Superior temporal gyrus (tissue), 1 donor: ENCODE measurements around the gene PTAFR.
"Not testable (repeated sequence)": the region's sequence is repeated elsewhere in the genome, so short reads cannot be mapped to it uniquely, and the experiment has no call there.

Experiments used
- DNase-seq: peaks from one replicate; pipeline ENCODE4 v3.0.0-alpha.2; 2016; ENCODE audit errors: extremely low spot score

Gene PTAFR

DNA sequence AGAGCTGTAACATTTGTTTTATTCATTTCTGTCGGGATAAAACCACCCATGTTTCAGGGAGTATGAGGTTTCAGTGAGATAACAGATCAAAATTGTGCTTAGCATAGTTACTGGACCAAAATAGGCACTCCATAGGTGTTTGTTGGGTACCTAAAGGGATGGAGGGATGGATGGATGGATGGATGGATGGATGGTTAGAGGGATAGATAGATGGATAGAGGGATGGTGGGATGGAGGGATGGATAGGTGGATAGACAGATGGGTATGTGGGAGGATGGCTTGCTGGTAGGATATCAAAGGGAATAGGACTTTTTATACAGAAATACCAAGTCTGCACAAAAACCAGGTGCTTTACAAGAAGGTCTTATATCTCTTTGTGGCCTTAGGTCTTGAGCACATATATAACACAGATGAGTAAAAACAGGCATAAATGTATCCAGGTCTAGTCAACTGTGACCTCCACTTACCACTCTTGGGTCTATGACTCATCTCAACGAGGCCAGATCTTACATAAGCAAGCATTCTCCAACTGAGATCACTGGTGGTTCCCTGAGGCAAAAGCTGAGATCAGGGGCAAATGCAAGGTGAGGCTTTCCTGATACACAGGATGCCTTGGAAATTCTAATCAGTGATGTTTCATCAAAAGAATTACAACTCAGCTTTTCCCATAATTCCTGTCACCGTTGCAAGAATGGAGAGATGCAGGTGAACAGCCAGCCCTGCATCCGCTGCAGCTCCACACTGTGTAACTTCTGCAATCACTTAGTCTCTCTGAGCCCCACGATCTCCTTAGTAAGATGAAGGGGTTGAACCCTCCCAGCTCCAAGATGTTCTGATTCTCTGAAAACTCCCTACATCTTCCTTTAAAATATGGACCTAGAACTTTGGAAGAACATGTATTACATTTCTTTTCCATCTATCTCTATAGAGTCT lies 32.0 kb downstream of the PTAFR start:
- no peak for DNase-seq

DNA sequence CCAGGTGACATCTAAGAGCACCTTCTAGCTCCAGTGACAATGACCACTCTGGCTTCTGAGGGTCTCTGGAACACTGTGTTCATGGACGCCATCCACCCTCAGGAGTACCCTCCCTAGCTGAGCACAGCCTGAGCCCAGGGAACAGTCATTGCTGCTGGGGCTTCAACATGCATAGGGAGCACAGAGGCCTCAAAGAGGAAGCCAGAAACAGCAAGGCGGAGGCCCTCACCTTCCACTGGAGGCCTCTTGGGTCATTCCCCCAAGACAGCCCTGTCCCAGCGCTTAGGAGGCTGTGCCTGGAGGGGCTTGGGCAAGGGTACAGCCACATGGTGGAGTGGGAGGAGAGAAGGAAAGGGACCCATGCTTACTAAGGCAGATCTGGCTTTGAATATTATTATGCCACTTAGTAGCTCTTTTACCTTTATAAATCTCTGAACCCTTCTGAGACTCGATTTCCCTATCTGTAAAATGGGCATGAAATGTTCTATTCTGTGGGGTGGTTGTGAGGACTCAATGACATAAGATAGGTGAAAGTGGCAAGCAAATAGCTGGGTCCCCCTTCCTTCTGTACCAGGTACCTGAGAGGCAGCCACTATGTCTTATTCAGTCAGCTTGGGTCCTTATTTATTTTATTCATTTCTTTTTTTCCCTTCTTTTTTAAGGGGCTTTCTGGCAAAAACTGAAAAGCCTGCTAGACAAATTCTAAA lies 32.8 kb downstream of the PTAFR start:
- DNase-seq, result no peak

DNA sequence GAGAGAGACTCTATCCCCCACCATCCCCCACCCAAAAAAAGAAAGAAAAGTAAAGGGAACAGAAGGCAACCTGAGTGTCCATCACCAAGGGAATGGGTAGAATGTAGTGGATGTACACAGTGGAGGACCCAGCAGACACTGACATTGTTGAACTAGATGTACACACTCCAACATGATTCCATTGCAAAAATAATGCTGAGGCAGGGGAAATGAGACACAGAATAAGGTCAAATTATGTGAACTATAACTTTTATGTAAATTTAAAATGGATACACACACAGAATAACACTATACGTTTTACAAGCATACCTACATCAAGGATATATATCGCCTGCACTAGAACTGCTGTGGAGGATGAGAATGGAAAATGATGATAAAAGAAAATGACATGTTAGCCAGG lies 34.8 kb downstream of the PTAFR start:
- no peak for DNase-seq

DNA sequence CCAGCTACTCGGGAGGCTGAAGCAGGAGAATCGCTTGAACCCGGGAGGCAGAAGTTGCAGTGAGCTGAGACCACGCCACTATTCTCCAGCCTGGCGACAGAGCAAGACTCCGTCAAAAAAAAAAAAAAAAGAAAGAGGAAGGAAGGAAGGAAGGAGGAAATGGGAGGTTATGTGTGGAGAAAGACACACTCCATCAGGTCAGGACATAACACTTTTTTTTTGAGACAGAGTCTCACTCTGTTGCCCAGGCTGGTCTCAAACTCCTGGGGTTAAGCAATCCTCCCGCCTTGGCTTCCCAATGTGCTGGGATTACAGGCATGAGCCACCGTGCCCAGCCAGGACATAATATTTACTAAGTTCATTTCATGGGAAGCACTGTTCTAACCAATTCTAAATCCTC lies 36.6 kb downstream of the PTAFR start:
- not testable (repeated sequence) for DNase-seq

DNA sequence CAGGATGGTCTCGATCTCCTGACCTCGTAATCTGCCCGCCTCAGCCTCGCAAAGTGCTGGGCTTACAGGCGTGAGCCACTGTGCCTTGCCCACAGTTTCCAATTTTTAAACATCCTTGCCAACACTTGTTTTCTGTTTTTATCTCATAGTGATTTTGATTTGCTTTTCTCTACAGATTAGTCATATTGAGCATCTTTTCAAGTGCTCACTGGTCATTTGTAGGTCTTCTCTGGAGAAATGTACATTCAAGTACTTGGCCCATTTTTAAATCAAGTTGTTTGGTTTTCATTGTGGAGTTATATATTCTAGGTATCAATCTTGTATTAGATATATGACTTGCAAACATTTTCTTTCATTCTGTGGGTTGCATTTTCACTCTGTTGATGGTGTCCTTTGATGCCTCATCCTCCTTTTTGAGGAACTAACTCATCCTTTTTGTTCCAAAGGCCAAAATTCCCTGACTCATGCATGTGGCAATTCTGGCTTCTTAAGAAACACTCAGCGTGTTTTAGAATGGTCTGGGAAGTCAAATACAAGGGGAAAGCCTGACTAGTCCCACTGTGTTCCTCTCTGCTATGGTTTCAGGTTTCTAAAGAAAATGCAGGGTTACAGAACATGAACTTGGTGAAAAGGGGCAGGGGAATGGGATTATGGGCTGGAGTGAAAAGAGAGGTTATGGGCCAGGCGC lies 37.3 kb downstream of the PTAFR start:
- no peak for DNase-seq

DNA sequence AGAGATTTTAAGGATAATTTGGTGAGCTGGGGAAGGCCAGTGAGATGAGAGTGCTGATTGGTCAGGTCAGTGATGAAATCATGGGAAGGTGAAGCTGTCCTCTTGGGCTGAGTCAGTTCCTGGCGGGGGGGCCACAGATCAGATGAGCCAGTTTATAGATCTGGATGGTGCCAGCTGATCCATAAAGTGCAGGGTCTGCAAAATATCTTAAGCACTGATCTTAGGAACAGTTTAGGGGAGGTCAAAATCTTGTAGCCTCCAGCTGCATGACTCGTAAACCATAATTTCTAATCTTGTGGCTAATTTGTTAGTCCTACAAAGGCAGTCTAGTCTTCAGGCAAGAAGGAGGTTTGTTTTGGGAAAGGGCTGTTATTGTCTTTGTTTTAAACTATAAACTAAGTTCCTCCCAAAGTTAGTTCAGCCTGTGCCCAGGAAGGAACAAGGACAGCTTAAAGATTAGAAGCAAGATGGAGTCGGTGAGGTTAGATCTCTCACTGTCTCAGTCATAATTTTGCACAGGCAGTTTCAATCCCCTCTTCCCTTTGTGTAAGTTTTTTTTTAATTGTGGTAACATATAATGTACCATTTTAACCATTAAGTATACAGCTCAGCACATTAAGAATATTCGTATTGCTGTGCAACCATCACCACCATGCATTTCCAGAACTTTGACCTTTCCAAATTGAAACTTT lies 39.4 kb downstream of the PTAFR start:
- DNase-seq, result no peak

DNA sequence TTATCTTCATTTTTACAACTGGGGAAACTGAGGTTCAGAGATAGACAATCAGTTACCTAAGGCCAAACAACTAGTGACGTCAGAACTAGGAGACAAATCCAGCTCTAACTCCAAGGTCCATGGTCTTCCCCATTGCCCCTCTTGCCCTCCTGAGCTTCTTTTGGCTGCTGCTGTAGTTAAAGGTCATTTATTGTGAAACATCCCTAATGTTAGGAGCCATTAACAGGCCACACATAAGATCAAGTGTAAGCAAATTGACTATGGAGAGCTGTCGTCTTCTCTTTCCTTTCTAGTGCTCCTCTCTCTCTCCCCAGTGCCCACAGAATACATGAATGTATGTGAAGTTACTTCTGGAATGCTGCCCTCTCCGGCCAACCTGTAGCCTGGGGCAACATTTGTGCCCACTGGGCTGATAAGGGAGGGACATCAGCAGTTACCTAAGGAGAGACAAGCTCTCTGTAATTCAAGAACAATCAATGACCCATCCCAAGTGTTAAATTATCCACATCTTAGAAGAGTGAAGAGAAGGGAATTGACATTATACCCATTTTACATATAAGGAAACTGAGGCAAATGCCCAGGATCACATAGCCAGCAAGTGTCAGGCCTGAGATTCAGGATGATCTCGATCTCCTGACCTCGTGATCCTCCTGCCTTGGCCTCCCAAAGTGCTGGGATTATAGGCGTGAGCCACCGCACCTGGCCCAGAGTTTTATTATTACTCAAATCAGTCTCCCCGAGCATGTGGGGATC lies 40.1 kb downstream of the PTAFR start:
- DNase-seq, result no peak

DNA sequence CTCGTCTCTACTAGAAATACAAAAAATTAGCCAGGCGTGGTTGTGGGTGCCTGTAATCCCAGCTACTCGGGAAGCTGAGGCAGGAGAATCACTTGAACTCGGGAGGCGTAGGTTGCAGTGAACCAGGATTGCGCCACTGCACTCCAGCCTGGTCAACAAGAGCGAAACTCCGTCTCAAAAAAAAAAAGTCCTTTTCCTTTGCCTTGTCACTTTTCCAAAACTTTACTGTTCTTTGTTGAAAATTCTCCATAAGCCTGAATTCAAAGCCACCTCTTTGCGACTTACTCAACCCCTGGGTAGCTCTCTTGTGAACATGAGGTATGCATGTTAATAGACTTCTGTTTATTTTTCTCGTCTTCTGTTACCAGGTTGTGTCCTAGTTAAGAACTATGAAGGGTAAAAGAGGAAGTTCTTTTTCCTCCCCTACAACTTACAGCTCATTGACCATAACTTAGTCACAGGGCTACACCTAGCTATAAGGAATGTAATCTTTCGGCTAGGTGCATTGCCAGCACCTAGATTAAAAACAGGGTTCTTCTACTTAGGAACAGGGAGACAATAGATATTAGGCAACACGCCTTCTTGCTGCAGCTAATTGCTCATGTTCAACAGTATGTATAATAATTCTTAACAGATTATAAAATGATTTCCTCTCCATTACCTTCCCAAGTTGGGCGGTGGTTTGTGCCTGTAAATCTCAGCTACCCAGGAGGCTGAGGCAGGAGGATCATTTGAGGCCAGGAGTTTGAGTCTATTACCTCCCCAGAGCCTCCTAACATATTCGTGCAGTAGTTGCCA lies 40.9 kb downstream of the PTAFR start:
- no peak for DNase-seq

DNA sequence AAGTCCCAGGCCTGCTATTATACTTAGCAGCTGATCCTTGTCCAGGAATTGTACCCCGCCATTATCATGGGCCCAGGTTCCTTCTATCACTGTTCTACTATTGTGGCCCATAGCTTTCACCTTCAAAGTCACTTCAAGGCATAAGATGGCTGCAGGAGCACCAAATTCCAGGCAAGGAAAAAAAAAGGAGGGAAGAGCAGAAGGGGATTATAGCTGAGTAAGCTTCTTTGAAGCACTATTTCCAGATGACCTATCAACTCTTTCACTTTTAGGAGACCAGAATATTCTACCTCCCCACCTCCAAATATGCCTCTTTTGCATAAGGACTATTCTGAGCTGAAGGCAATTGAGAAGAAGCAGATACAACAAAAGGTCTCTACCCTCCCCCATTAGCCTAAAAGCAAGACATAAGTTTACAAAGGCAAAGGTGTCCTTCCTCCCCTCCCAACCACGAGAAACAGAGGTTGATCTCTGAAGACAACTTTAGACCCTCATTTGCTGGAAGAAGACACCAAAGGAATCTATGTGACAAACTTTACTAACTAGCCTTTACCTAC lies 41.8 kb downstream of the PTAFR start:
- DNase-seq, result no peak

DNA sequence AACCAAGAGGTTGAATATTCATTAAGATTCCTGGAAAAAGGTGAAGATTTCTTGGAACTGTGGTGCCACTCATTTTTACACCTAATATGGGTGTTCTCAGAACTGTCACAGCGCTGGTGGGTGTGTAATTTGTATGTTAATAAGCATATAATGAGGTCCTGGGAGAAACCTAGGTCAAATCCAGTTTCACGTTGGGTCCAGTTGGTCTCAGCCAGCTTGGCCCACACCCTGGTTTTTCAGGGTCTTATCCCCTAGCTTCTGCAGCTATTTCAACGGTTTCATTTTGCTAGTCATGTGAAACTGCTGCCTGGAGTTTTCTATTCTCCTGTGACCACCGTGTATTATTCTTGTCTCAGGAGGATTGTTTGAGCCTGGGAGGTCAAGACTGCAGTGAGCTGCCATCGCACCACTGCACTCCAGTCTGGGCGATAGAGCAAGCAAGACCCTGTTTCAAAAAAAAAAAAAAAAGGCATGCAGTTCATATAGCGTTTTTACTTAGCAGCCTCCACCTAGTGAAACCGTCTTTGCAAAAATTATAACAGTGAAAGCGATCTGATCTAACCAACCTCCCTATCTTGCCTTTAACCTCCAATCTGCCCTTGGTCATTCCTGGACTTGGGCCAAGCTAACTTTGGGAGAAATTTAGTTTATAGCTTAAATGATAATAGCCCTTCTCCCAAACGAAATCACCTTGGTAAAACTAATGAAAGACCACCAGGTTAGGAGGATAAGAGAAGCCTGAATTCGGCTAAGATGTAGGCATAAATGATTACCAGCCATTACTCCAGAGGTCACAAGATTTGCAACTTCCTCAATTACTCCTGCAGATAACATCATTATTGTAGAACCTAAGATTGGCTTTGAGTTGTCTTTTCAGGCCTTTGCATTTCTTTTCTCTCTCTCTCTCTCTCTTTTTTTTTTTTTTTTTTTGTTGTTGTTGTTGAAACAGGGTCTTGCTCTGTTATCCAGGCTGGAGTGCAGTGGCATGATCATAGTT lies 44.0 kb downstream of the PTAFR start:
- DNase-seq, result no peak

DNA sequence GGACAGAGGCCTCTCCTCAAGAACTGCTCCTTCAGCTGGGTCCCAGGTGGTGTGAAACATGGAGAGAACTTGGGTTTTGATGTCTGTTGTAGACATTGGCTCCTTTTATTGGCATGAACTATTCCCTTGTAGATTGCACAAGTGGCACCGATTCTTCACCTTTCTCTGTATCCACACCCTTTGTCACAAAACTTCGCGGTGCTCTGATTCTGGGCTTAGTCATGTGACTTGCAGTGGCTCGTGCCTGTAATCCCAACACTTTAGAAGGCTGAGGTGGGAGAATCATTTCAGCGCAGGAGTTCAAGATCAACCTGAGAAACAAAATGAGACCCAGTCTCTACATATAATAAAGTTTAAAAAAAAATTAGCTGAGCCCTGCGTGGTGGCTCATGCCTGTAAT lies 45.6 kb downstream of the PTAFR start:
- no peak for DNase-seq

DNA sequence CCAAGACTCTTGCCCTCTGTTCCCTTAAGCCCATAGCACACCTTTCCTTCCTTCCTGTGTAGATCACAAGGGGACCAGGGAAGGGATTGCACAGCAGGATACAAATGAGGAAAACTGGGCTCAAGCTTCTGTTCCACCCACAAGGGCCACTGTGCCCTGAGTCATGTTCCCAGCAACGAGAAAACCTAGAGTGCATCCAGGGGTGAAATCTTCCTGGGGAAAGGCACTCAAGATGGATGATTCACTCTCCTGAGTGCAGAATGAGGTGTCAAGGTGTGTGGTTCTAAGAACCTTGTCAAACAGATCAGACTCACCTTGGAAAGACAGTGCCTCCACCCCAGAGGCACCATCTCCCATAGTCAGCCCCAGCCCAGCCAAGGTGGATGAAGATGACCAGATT lies 47.3 kb downstream of the PTAFR start:
- DNase-seq, result no peak

DNA sequence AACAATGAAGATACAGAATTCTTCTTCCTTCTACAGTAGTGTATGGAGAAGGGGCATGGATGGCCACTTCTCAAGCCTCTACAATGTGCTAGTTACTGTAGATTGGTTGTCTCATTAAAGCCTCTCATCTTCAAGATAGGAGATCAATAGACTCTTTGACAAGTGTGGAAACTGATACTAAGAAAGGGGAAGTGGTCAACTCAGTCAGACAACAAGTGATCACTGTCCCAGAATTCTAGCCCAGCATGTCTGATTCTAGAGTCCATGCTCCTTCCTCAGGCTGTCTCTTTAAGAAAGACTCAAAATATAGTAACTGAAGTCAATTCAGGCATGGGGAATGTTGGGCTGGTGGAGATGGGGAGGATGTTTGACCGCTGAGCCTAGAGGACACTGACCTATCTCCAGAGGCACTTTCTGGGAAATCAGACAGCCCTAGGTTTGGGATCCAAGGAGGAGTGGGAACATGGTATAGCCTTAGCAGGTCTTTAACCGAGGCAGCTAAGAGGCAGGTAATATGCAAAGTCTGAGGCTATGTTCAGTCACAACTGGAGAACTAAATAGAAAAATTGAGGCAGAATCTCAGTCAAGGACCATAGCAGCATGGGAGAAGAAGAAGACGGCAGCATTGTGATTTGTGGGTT lies 48.8 kb downstream of the PTAFR start:
- no peak for DNase-seq

DNA sequence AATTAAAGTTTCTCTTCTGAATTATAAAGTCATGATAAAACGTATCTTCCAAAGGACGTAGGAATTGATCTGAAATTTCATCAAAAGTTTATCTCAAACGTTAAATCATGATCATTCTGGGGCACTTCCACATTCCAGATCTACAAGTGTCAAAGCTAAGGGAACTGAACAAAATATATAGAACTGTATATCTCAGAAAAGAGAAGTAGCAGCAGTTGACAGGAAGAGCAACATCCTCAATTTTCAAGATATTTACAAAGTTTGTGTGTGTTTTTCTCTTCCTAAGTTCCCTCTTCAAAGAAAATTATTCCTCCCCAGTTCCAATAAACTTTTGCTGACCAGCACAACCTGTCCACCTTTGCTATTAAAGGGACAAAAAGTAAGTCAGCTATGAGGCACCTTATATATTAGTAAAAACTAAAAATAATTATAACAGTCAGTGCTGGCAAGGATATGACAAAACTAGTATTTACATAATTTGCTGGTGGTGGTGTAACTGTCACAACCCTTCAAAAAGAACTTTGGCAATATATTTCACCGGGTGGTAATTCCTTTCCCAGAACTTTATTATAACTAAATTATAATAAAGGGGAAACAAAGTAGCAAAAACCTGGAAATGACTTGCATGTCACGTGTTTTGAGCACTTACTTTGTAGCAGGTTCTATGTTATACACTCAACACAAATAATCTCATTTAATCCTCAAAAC lies 49.6 kb downstream of the PTAFR start:
- no peak for DNase-seq

DNA sequence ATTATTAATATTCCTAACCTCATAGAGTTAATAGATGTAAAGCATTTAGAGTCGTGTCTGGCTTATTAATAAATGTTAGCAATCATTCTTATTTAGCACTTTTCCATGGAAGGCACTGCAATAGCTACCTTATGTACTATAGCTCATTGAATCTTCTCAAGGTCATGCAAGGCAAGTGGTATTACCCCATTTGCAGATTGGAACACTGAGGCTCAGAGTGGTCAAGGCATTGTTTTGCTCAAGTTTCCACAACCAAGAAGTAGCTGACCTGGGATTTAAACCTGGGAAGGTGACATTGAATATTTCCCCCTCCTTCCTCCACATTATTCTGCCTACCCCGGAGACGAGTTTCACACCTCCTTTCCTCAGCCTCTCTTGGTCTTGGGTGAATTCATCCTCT lies 50.3 kb downstream of the PTAFR start:
- DNase-seq, result no peak

DNA sequence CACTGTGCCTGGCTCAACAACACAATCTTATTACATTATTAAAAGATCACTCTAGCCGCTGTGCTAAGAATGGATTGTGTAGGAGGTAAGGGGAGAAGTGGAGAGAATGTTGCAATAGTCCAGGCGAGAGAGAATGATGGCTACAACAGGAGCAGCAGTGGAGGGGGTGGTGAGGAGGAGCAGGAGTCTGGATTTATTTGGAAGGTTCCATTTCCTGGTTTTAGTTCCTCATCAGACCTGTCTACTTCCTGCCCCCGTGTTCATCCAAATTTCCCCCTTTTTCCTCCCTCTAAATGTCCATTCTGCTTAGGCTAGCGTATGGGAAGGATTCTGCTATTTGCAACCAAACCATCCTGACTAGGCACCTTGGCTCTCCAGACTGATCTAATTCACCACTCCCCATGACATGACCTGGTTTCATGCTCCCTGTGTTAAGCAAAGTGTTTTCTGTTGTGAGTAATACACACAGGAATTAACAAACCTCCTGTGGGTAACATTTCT lies 53.0 kb downstream of the PTAFR start:
- no peak for DNase-seq

DNA sequence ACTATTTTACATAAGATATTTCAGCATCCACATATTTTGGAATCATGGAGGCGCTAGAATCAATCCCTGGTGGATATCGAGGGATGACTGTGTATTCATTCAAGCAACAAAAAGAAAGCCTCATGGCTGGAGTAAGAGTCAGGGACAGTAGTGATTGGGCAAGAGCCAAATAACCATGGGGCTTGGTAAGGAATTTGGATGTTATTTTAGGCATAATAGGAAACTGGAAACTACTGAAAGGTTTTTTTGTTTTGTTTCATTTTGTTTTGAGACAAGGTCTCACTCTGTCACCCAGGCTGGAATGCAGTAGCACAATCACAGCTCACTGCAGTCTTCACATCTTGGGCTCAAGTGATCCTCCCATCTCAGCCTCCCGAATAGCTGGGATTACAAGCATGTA lies 54.3 kb downstream of the PTAFR start:
- DNase-seq, result no peak

DNA sequence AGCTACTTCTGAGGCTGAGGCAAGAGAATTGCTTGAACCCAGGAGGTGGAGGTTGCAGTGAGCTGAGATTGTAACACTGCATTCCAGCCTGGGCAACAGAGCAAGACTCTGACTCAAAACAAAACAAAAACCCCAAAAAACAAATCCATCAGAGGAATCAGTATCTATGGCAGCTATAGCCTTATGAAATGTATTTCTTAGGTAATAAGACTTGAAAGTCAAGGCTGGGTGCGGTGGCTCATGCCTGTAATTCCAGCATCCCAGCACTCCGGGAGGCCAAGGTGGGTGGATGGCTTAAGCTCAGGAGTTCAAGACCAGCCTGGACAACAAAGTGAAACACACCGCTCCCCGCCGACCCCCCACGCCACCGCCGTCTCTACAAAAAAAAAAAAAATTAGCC lies 56.9 kb downstream of the PTAFR start:
- no peak for DNase-seq
